Measurements from ENCODE around the gene MT1A.
A peak's percentile ranks its signal among the peaks of the same experiment; 100 is the strongest.

Gene MT1A

DNA sequence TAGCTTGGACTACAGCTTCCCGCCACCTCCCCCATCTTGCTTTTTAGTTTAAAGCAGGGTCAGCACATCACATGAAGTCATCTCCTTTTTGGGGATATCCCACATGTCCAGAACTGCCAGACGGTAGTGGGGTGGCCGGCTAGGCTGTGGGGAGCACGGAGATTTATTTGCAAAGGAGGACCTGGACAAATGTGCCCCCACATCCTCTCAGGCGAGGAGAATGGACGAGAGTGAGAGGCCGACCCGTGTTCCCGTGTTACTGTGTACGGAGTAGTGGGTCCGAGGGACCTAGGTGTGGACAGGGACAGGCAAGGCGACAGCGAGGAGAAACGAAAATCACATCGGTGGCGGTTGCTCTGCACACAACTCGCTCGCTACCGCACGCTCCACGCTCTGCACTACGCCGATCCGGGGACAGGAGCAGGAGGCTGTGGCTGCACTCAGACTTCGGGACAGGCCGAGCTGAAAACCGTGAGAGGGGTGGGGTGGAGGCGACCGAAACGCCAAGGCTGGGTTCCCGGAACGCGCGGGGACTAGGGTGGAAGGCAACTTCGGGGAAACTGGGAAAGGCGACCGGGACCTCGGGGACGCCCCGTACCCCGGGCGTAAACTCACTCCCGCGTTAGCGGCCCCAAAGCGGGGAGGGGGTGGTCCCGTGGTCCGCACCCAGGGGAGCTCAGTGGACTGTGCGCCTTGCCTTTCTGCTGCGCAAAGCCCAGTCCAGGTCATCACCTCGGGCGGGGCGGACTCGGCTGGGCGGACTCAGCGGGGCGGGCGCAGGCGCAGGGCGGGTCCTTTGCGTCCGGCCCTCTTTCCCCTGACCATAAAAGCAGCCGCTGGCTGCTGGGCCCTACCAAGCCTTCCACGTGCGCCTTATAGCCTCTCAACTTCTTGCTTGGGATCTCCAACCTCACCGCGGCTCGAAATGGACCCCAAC is at the start of gene MT1A:
Gene MT1A, plus strand, starts transcription at position 853 of the 937 bp plus-strand sequence. Its CDS starts 73 bp downstream, at position 926.
- peak; percentile 46 for DNase-seq (ENCODE audit: low spot score)

DNA sequence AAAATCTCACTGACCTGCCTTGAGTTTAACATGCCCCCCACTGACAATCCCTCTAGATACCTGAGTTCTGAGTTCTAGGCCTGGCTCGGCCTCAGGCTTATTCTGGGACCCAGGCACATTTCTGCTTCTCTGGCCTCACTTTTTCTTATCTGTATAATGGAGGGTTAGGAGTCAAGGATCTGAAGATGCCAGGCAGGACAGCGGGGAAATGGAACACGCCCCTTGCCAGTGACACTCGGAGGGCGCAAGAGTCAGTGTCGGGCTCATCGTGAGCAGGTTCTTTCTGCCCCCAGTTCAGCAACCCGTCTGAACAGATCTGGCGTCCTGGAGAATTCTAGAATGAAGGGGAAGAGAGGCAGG is 49.7 kb upstream of the MT1A start:
- DNase-seq (ENCODE audit: low spot score): no peak

DNA sequence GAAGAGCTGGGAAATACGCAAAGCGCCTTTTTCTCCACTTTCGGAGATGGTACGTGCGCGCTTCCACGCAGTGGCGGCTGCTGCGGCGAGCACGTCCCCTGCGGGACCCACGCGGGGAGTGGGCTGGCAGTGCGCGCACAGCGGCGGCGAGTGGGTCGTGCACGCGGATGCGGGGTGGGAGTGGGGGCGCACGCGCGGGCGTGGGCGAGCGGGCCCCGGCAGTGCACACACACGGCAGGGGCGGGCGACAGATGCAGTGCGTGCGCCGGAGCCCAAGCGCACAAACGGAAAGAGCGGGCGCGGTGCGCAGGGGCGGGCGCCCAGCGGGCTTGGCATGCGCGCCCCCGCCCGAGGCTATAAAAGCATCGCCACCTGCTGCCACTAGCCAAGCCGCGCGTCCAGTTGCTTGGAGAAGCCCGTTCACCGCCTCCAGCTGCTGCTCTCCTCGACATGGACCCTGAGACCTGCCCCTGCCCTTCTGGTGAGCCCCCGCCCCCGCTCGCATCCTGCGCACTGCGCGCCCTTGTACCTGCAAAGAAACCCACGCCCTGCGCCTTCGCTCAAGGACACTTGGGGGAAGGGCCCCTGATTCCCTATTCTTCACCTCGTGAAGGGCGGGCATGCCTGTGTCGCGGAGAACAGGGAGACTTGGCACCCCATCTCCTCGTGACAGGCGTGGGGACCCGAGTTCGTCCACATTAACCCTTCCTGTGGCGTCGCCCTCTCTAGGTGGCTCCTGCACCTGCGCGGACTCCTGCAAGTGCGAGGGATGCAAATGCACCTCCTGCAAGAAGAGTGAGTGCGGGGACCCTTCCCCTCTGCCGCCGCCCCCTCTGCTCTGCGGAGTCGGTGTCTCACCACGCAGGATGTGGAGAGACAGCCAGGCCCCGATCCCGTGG is 49.1 kb upstream of the MT1A start, which contains the start of gene MT3:
Gene MT3, plus strand, starts transcription at position 388 of the 899 bp plus-strand sequence. Its CDS starts 63 bp downstream, at position 451.
- peak; percentile 35 for DNase-seq (ENCODE audit: low spot score)

DNA sequence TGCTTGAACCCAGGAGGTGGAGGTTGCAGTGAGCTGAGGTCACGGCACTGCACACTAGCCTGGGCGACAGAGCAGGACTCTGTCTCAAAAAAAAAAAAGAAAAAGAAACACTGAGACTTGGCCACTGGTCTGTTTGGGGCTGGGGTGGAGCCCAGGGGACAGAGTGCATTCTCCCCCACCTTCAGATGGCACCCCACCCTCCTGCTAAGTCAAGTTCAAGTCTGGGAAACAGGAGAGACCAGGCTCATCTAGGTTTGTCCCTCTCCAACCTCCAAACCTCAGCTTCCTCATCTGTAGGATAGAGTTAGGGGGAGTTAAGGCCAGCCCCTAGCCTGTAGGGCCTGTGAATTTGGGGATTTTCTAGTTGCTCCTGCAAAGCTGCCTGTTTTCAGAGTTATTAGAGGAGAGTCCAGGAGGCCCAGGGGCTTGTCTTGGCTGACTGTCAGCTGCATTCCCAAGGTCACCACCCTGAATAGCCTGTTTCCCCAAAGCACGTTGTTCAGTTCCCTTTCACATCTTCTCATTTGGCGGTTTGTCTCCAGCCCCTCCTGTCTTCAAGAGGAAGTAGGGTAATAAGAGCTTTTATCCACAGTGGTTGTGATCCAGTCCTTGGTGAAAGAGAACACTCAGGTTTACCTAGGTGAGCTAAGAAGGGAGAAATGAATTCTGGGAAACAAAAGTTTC is 46.9 kb upstream of the MT1A start:
- no peak for DNase-seq (ENCODE audit: low spot score)

DNA sequence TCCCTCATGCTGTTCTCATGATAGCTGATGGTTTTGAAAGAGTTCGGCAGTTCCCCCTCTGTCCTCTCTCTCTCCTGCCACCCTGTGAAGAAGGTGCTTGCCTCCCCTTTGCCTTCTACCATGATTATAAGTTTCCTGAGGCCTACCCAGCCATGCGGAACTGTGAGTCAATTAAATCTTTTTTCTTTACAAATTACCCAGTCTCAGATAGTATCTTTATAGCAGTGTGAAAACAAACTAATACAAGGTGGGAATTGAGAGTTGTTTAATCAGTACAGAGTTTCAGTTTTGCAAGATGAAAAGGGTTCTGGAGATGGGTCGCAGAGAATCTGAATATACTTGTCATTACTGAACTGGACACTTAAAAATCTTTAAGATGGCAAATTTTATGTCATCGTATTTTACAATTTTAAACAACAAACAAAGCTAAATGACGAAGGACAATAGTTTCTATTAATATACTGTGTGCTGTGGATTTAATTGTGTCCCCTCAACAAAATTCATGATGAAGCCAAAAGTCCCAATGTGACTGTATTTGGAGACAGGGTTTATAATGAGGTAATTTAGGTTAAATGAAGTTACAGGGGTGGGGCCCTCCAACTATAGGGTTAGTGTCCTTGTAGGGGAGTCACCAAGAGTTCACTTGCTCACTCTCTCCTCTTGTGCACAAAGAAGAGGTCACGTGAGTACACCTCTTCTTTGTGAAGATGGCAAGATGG is 44.7 kb upstream of the MT1A start:
- no peak for DNase-seq (ENCODE audit: low spot score)

DNA sequence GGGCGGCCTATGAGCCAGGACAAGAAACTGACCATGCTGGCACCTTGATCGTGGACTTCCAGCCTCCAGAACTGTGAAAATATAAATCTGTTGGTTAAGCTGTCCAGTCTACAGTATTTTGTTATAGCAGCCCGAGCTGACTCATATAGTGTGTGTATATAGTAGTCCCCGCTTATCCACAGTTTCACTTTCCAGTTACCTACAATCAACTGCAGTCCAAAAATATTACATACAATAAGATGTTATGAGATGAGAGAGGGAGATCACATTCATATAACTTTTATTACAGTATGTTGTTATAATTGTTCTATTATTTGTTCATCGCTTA is 44.2 kb upstream of the MT1A start:
- no peak for DNase-seq (ENCODE audit: low spot score)

DNA sequence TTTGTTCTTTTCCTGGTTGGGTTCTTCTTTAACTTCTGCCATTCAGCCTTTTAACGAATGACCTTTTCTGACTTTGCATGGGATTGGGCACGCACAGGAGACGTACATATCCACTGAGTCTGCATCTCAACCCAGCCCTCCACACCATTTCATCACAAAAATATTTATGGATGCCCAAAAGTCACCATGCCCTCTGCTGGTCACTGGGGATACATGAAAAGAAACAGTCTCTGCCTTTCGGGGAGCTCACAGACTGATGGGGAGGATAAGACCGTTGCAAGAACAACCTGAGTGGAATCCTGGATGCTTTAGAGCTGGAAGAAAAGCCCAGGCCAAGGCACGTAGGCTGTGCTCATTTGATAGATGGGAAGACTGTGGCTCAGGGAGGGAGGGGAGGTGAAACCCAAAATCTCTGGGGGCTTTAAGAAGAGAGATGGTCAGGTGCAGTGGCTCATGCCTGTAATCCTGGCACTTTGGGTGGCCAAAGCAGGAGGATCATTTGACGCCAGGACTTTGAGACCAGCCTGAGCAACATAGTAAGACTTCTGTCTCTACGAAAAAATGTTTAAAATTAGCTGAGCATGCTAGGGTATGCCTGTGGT is 38.0 kb upstream of the MT1A start:
- DNase-seq (ENCODE audit: low spot score): peak; percentile 53

DNA sequence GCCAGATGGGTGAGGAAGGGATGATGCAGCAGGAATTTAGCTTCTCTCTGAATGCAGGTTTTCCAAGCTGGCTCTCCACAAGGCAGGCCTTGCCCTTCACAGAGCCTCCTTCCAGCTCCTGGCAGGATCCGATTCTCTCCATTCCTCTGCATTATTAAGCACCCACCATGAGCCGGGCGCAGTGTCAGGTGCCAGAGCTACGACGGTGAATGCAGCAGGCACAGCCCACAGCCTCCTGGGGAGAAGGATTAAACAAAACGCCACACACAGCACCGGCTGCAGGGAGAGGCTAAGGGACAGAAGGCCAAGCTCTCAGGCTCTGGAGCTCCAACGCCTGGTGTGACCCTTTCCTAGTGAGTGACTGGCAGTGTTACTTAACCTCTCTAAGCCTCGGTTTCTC is 37.1 kb upstream of the MT1A start:
- no peak for DNase-seq (ENCODE audit: low spot score)

DNA sequence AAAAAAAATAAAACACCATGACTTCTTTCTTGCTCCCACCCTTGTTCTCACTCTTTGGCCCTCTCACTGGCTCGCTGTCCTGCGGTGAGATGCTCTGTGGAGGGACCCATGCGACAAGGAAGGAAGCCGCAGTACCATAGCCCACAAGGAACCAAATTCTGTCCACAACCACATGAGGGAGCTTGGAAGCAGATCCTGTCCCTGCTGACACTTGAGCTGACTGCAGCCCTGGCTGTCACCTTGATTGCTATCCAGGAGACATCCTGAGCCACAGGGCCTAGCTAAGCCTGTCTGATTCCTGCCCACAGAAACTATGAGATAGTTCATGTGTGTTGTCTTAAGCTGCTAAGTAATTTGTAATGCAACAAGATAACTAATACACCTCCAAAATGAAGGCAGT is 34.9 kb upstream of the MT1A start:
- DNase-seq (ENCODE audit: low spot score): peak; percentile 59

DNA sequence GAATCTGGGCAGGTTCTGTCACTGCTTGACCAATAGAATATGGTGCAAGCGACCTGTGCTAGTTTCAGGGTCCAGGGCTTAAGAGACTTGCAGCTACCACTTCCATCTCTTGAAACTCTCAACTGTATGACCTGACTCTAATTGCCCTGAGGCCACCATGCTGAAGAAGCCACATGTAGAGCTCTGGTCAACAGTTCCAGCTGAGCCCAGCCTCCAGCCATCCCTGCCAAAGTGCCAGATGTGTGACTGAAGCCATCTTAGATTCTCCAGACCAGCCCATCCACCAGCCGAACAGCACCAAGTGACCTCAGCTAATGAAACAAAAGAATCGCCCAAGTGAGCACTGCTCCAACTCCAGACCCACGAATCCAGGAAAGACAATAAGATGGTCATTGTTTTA is 33.5 kb upstream of the MT1A start:
- DNase-seq (ENCODE audit: low spot score): no peak

DNA sequence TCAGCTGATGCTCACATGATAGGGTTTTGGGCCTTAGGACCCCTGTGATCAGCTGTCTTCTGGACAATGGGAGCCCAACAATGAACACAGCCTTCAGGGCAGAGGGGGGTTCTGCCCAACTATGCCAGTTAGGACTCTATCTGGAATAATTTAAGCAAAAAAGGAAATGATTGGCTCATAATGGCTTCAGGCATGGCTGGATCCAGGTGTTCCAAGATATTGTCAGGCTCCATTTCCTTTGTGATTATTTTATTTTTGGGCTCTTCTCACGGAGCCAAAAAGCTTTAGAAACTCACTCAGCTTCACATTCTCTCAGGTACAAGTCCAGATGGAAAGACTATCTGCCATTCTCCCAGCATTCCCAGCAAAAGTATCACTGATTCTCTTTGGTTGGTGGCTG is 33.0 kb upstream of the MT1A start:
- DNase-seq (ENCODE audit: low spot score): no peak

DNA sequence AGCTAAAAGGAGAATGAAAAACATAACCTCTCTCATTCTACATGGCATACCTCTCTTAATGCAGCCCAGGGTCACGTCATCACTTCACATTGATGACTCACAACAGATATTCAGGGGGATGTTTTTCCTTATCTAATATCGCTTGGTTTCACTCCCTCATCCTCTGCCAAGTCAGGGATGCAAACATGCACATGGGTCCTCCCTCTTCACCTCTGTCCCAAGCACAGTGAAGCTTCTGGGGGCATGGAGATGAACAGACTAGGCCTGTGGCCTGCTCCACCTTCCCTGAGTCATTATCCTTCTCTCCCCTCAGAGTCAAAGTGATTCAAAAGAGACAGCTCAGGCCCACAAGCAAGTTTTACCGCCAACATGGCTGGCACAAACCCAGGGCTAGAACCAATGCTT is 32.4 kb upstream of the MT1A start:
- DNase-seq (ENCODE audit: low spot score): peak; percentile 79

DNA sequence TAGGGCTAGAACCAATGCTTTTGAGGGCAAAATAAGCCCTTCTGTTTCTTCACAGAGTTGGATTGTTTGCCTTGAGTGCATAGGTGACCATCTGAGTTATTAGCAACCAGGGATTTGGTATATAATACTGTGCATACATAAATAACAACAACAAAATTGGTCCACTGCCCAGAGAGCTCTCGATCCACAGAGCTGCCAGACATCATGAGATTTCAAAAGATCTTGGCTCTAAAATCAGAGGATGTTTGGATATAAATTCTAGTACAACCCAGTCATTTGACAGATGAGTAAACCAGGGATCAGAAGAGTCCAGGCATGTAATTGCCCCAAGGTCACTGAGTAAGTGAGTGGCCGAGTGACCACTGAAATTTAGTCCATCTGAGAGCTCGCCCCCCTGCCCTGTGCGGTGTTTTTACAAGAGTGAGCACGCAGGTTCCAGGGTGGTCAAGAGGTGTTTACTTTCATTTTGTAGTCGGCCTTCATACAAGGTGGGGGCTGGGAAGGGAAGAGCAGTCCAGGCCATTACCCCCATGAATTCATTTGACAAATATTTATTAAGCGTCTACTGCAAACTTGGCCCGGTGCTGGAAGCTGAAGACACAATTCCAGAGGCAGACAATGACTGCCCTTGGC is 31.9 kb upstream of the MT1A start:
- peak; percentile 86 for DNase-seq (ENCODE audit: low spot score)

DNA sequence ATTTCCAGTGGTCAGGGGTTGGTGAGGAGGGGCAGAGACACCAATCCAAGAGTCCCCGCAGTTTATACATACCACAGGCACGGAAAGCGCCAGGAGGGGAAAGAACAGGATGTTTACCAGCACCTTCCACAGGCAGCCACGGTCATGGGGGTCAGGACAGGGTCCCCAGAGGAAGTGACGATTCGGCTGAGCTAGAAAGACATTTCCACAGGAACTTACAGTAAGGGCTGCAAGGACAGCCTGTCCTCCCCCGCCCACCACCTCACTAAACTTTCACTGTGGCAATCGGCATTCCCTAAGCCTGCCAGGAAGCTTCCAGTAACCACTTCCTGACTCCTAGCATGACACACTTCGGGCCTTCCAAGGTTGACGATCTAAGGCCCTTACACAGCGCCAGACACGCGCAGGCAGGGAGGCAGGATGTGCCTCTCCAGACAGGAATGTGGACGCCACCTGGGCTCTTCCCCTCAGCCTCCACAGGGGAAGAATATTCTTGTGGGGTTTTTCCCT is 31.3 kb upstream of the MT1A start:
- peak; percentile 99 for DNase-seq (ENCODE audit: low spot score)

DNA sequence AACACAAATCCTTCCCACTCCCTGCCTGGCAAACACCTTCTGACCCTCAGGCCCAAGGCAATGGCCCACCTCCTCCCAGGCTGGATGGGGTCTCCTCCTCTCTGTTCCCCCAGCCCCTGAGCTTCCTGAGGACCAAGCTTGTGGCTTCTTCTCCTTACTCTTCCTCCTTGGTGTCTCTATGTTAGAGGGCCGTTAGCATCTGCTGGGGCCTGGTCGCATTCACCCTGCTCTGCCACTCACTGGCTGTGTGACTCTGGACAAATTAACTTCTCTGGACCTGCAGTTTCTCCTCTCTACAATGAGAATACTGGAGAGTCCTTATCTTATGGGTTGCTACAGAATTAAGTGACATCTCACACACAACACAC is 30.8 kb upstream of the MT1A start:
- no peak for DNase-seq (ENCODE audit: low spot score)

DNA sequence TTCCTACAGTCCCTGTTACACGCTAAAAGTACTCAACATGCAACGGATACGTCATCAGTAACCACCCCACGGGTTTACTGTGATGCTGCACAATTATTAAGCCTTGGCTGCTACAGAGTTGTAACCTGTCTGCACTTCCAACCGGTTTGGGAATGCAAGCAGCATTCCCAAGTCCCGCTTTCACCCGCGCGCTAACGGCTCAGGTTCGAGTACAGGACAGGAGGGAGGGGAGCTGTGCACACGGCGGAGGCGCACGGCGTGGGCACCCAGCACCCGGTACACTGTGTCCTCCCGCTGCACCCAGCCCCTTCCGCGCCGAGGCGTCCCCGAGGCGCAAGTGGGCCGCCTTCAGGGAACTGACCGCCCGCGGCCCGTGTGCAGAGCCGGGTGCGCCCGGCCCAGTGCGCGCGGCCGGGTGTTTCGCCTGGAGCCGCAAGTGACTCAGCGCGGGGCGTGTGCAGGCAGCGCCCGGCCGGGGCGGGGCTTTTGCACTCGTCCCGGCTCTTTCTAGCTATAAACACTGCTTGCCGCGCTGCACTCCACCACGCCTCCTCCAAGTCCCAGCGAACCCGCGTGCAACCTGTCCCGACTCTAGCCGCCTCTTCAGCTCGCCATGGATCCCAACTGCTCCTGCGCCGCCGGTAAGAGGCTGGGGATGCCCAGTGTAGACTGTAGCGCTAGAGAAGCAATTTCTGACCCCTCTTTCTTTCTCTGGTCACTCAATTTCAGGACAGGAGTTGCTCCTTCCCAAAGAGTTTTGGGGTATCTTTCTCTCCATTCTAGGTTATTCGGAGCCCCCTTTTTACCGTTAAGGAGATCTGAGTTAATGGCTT is 30.2 kb upstream of the MT1A start, which contains the start of gene MT2A:
Gene MT2A, plus strand, starts transcription at position 542 of the 833 bp plus-strand sequence. Its CDS starts 72 bp downstream, at position 614.
- peak; percentile 98 for DNase-seq (ENCODE audit: low spot score)

DNA sequence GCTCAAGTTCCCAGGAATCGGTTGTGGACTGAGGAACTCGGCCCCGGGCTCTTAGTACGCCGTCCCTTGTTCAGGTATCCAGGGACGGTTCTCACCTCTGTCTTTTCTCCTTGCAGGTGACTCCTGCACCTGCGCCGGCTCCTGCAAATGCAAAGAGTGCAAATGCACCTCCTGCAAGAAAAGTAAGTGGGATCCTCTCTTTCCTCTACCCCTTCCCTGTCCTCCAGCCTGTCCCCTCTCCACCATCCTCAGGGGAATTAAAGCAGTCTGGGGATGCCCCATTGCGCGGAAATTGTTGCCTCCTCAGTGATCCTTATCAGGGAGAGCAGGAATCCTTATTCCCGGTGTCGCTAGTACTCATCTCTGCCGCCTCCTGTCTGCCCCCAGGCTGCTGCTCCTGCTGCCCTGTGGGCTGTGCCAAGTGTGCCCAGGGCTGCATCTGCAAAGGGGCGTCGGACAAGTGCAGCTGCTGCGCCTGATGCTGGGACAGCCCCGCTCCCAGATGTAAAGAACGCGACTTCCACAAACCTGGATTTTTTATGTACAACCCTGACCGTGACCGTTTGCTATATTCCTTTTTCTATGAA is 29.5 kb upstream of the MT1A start:
- peak; percentile 16 for DNase-seq (ENCODE audit: low spot score)

DNA sequence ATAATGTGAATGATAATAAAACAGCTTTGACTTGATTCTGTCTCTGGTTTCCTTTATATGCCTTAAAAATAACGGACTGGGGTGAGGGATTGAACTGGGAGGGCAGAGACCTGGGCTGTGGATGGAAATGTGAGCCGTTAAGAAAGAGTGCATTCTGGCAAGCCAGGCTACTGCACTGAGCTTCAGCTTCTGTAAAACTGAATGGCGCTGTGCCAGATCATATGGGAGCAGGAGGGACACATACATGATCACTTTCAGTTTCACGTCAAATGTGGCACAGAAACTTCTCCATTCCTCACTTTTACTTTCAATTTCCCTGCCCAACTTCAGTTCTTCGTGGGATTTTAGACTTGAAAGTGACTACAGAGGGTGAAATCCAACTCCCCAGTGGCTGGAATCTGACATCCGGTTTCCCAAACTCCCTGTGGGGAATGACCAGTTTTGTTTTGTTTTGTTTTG is 29.0 kb upstream of the MT1A start:
- DNase-seq (ENCODE audit: low spot score): peak; percentile 88

DNA sequence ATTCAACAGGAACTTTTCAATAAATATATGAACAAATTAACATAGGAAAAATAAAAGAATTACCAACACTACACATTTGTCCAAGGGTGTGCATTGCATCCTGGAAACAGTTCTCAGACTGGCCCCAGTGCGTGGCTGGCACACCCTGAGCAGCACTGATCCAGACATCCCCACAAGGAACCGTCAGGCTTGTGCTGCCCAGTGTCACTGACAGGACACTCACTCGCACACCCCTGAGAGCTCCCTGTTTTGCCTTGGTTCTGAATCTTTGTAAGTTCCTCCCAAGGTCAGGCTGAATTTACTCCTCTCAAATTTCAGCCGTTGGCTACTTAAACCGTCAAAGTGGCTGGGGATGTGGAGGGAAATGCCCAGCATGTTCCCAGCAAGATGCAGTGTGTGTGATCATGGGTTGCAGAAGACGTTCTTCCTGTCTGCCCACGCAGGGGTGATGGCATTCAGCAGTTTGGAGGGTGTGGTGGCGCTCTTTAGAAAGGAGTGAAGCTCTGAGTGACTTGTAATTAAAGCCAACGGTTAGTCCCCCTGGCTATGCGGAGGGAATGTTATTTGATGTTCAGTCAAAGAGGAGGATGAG is 28.4 kb upstream of the MT1A start:
- DNase-seq (ENCODE audit: low spot score): peak; percentile 89
